GM12801 (cell line): ENCODE results near the gene ZFP57.

ENCODE experiments used
- CTCF ChIP-seq: IDR thresholded peaks from one replicate; pipeline ENCODE4 v1.5.1; 2011; ENCODE audit warnings: control low read depth; ENCODE audit not compliant: insufficient read length; ENCODE audit errors: extremely low read depth

The ZFP57 gene

GRCh38 chr6:29726001-29726400, 45.0 kb upstream of the ZFP57 start:
- TF ChIP-seq CTCF: no peak

- TF ChIP-seq CTCF: no peak
These were observed 44.3 kb upstream of the ZFP57 start for GRCh38 chr6:29724937-29725869.

GRCh38 chr6:29723666-29724588, 43.0 kb upstream of the ZFP57 start:
- TF ChIP-seq CTCF: no peak

- TF ChIP-seq CTCF: no peak
These were observed 42.3 kb upstream of the ZFP57 start, which contains the start of gene HLA-F for GRCh38 chr6:29723262-29723665. TSS of gene HLA-F (plus strand) at chr6:29723434. CDS start at chr6:29723464, 30 bp downstream.

- no peak for TF ChIP-seq CTCF
These were observed 39.9 kb upstream of the ZFP57 start for GRCh38 chr6:29720863-29721262.

GRCh38 chr6:29710281-29710941, 29.5 kb upstream of the ZFP57 start:
- TF ChIP-seq CTCF: no peak
